Endodermal cell (in vitro differentiated cells): ENCODE measurements around the gene PLXNA2. TPM values are rescaled to one million over a fixed set of nuclear protein-coding genes. Genes with fewer than 3 reads are reported as not detected.
A peak's percentile ranks its signal among the peaks of the same experiment; 100 is the strongest.

Experiments used
- DNase-seq: peaks from one replicate; pipeline ENCODE4 v3.0.0-alpha.2; 2017
- H3K27ac ChIP-seq: 2 replicates; pipeline ENCODE4 v1.5.1; 2013; ENCODE audit warnings: mild to moderate bottlenecking, low read depth, low read length, moderate library complexity
- H3K27me3 ChIP-seq: 2 replicates; pipeline ENCODE4 v1.6.1; 2013; ENCODE audit warnings: mild to moderate bottlenecking, low read length, moderate library complexity; ENCODE audit not compliant: insufficient read depth, control insufficient read depth, poor library complexity, severe bottlenecking
- H3K36me3 ChIP-seq: 2 replicates; pipeline ENCODE4 v1.7.0; 2013; ENCODE audit warnings: mild to moderate bottlenecking, low read length, moderate library complexity; ENCODE audit not compliant: control insufficient read depth, insufficient read depth
- H3K4me1 ChIP-seq: one replicate; pipeline ENCODE4 v1.7.0; 2013; ENCODE audit warnings: low read length; ENCODE audit not compliant: control insufficient read depth, insufficient read depth
- H3K4me3 ChIP-seq: 2 replicates; pipeline ENCODE4 v1.5.1; 2013; ENCODE audit warnings: mild to moderate bottlenecking, low read length, moderate library complexity
- H3K9ac ChIP-seq: 2 replicates; pipeline ENCODE4 v1.6.1; 2013; ENCODE audit warnings: mild to moderate bottlenecking, low read length, moderate library complexity; ENCODE audit not compliant: poor library complexity, severe bottlenecking; ENCODE audit errors: extremely low read depth
- H3K9me3 ChIP-seq: 2 replicates; pipeline ENCODE4 v1.6.1; 2013; ENCODE audit warnings: mild to moderate bottlenecking, low read length, moderate library complexity; ENCODE audit not compliant: control insufficient read depth
- H3K27ac Mint-ChIP-seq: 2 replicates; pipeline ENCODE4 v1.8.0; 2020; ENCODE audit warnings: mixed read lengths
- H3K27me3 Mint-ChIP-seq: 2 replicates; pipeline ENCODE4 v1.8.0; 2021; ENCODE audit warnings: mild to moderate bottlenecking, mixed read lengths; ENCODE audit not compliant: insufficient read depth
- H3K36me3 Mint-ChIP-seq: 2 replicates; pipeline ENCODE4 v1.8.0; 2020; ENCODE audit warnings: low read depth, mixed read lengths
- H3K4me1 Mint-ChIP-seq: 2 replicates; pipeline ENCODE4 v1.8.0; 2020; ENCODE audit warnings: mixed read lengths
- H3K4me3 Mint-ChIP-seq: 2 replicates; pipeline ENCODE4 v1.8.0; 2020; ENCODE audit warnings: mild to moderate bottlenecking, moderate library complexity, mixed read lengths
- H3K9me3 Mint-ChIP-seq: 2 replicates; pipeline ENCODE4 v1.8.0; 2020; ENCODE audit warnings: mild to moderate bottlenecking, mixed read lengths
- CTCF ChIP-seq: fragments of 200-600 bp; sonication (generic); conservative IDR thresholded peaks from 2 replicates; pipeline ENCODE4 v1.5.0; 2021; ENCODE audit warnings: antibody characterized with exemption, mild to moderate bottlenecking
- whole genome bisulfite sequencing, 2 experiments: methylation state at CpG; one replicate each; pipeline versions ENCODE4 v1.1.5 to v1.1.7; 2013; ENCODE audit warnings: missing lambda C conversion rate in 2 of 2, mixed read lengths in 1 of 2; ENCODE audit not compliant: insufficient coverage in 1 of 2, insufficient read length in 1 of 2; 5-methylcytosine and 5-hydroxymethylcytosine counted together
- total RNA-seq, 2 donors: library from RNA; stranded (reverse); fragmentation: NEBNext Ultra II Directional in 1 of 2; extraction: Animal tissue kit (Norgen Biotek cat#: 25700) in 1 of 2; gene quantifications; 2 replicates in 1 of 2; 3 replicates in 1 of 2; pipeline ENCODE4 v1.2.1, GENCODE V29; 2021

The PLXNA2 gene
- total RNA-seq, 2 donors from 2014 or later = 61.2 to 86.1 TPM

GRCh38 chr1:208254862-208255261 is 10.7 kb upstream of the PLXNA2 start:
- H3K27me3 Mint-ChIP-seq = peaks cover 8% of the 10 kb centered on the region
- 98 to 100% methylated on average over 1 of the region's 1 CpG for WGBS, 2 experiments
- no peak overlapping the region for H3K4me3 Mint-ChIP-seq
- TF ChIP-seq CTCF = no peak
- Histone ChIP-seq H3K4me3 (no peak overlapping the region), H3K4me1 (peaks cover 10% of the 10 kb centered on the region), H3K9ac (no peak overlapping the region), H3K27ac (no peak overlapping the region), H3K27me3 (no peaks in the 10 kb centered on the region), H3K9me3 (peaks cover 8% of the 10 kb centered on the region), H3K36me3 (no peaks in the 10 kb centered on the region)
- DNase-seq = peak; percentile 2
- H3K36me3 Mint-ChIP-seq = peaks cover 2% of the 10 kb centered on the region
- H3K27ac Mint-ChIP-seq = no peak overlapping the region
- peaks cover 8% of the 10 kb centered on the region for H3K9me3 Mint-ChIP-seq
- H3K4me1 Mint-ChIP-seq = peaks cover 44% of the 10 kb centered on the region

GRCh38 chr1:208254376-208254775 is 10.2 kb upstream of the PLXNA2 start:
- no peak overlapping the region for H3K27ac Mint-ChIP-seq
- no peaks in the 10 kb centered on the region for H3K36me3 ChIP-seq
- peaks cover 4% of the 10 kb centered on the region for H3K9me3 ChIP-seq
- no peaks in the 10 kb centered on the region for H3K27me3 ChIP-seq
- TF ChIP-seq CTCF = no peak
- H3K4me3 Mint-ChIP-seq = no peak overlapping the region
- H3K4me1 Mint-ChIP-seq = peaks cover 44% of the 10 kb centered on the region
- H3K9ac ChIP-seq = no peak overlapping the region
- peaks cover 10% of the 10 kb centered on the region for H3K4me1 ChIP-seq
- H3K9me3 Mint-ChIP-seq = peaks cover 5% of the 10 kb centered on the region
- WGBS, 2 experiments = 100% methylated on average over 1 of the region's 1 CpG; no CpG with 5 or more reads in 1 of the 2 experiments
- H3K27ac ChIP-seq = no peak overlapping the region
- H3K4me3 ChIP-seq = no peak overlapping the region
- no peaks in the 10 kb centered on the region for H3K36me3 Mint-ChIP-seq
- peaks cover 8% of the 10 kb centered on the region for H3K27me3 Mint-ChIP-seq
- peak; percentile 35 for DNase-seq

GRCh38 chr1:208252836-208253576 is 8.8 kb upstream of the PLXNA2 start:
- no peaks in the 10 kb centered on the region for H3K36me3 Mint-ChIP-seq
- 31 to 52% methylated on average over 4 to 7 of the region's 7 CpGs for WGBS, 2 experiments
- Histone ChIP-seq H3K4me1 (peaks cover 10% of the 10 kb centered on the region), H3K9ac (peak overlapping the region; percentile 13), H3K36me3 (no peaks in the 10 kb centered on the region), H3K27me3 (no peaks in the 10 kb centered on the region), H3K4me3 (peak overlapping the region; percentile 61), H3K27ac (no peak overlapping the region), H3K9me3 (no peaks in the 10 kb centered on the region)
- no peak for TF ChIP-seq CTCF
- peaks cover 8% of the 10 kb centered on the region for H3K27me3 Mint-ChIP-seq
- peak overlapping the region; percentile 54 for H3K27ac Mint-ChIP-seq
- peaks cover 53% of the 10 kb centered on the region for H3K4me1 Mint-ChIP-seq
- peak; percentile 27 for DNase-seq
- no peaks in the 10 kb centered on the region for H3K9me3 Mint-ChIP-seq
- H3K4me3 Mint-ChIP-seq = peak overlapping the region; percentile 21
